AG04450 (cell line): ENCODE results near the gene RBM8A. TPM values are rescaled to one million over a fixed set of nuclear protein-coding genes. Genes with fewer than 3 reads are reported as not detected.

Source experiments
- CTCF ChIA-PET: fragments of 300-600, 350-600 bp; formaldehyde crosslinking; extraction: SDS; loops from one replicate; lab custom pipeline; 2022; ENCODE audit warnings: antibody characterized with exemption, inconsistent platforms; lab: Charles Lee
- POLR2A ChIA-PET: fragments of 350-600 bp; formaldehyde crosslinking; extraction: SDS; loops from one replicate; lab custom pipeline; 2021; ENCODE audit warnings: antibody characterized with exemption, inconsistent platforms; lab: Yijun Ruan, JAX
- DNase-seq: peaks from one replicate; pipeline ENCODE4 v3.0.0-alpha.2; 2011; ENCODE audit warnings: low read depth, low spot score
- H3K27ac ChIP-seq: one replicate; pipeline ENCODE4 v1.5.1; 2012; ENCODE audit warnings: low read depth, low read length, control low read depth
- H3K27me3 ChIP-seq: one replicate; pipeline ENCODE4 v1.6.0; 2012; ENCODE audit warnings: low read length; ENCODE audit not compliant: control insufficient read depth, insufficient read depth
- H3K4me3 ChIP-seq: 2 replicates; pipeline ENCODE4 v1.5.1; 2011; ENCODE audit warnings: mild to moderate bottlenecking, low read depth, low read length, control low read depth
- H3K9me3 ChIP-seq: 2 replicates; pipeline ENCODE4 v1.5.1; 2012; ENCODE audit warnings: low read length; ENCODE audit not compliant: control insufficient read depth, insufficient read depth
- CTCF ChIP-seq: IDR thresholded peaks from 2 replicates; pipeline ENCODE4 v1.5.1; 2011; ENCODE audit warnings: low read depth, low read length, control low read depth, inconsistent platforms
- polyA plus RNA-seq: library from polyadenylated mRNA; depleted of rRNA; stranded (reverse); fragments of >200 nt; gene quantifications from 2 replicates; pipeline ENCODE4 v1.2.3, GENCODE V29; 2011

The RBM8A gene
- polyA plus RNA-seq, 1 experiment: 158 TPM

- peak overlapping the region; percentile 79 for H3K4me3 ChIP-seq
- peak overlapping the region; percentile 89 for H3K27ac ChIP-seq
- DNase-seq: no peak
- TF ChIP-seq CTCF: no peak
- CTCF ChIA-PET: interaction anchor here (1.2 to 4.0 kb wide), 6 partner anchors 15 to 118 kb away, joined by 4 to 37 read pairs (median 5); partner anchors contain the start of genes NUDT17 and RBM8A
- no peaks in the 10 kb centered on the region for H3K27me3 ChIP-seq
- peaks cover 7% of the 10 kb centered on the region for H3K9me3 ChIP-seq
- POLR2A ChIA-PET: interaction anchor here (1.0 to 3.5 kb wide), 10 partner anchors 16 to 118 kb away, joined by 3 to 21 read pairs (median 10); partner anchors contain the start of genes NUDT17, PEX11B, PIAS3 and RBM8A
Measured at GRCh38 chr1:145963265-145964019, 36.2 kb upstream of the RBM8A start.

GRCh38 chr1:145962157-145963102 lies 35.1 kb upstream of the RBM8A start:
- H3K9me3 ChIP-seq: peaks cover 5% of the 10 kb centered on the region
- no peak for TF ChIP-seq CTCF
- DNase-seq: no peak
- H3K4me3 ChIP-seq: peak overlapping the region; percentile 72
- peak overlapping the region; percentile 78 for H3K27ac ChIP-seq
- ChIA-PET CTCF (interaction anchor here (1.4 to 3.0 kb wide), 3 partner anchors 15 to 117 kb away, joined by 5 to 15 read pairs (median 7); partner anchors contain the start of gene NUDT17), POLR2A (interaction anchor here (0.6 to 3.5 kb wide), 5 partner anchors 36 to 117 kb away, joined by 3 to 15 read pairs (median 9); partner anchors contain the start of genes NUDT17 and PIAS3)
- no peaks in the 10 kb centered on the region for H3K27me3 ChIP-seq

GRCh38 chr1:145961425-145962156 lies 34.3 kb upstream of the RBM8A start:
- TF ChIP-seq CTCF: no peak
- ChIA-PET CTCF (interaction anchor here (2.0 kb wide), 1 partner anchor 16 kb away, joined by 7 read pairs; no protein-coding TSS in a partner anchor), POLR2A (interaction anchor here (1.9 to 3.5 kb wide), 2 partner anchors 70 to 102 kb away, joined by 10 to 15 read pairs; partner anchors contain the start of gene PIAS3)
- Histone ChIP-seq H3K27me3 (no peaks in the 10 kb centered on the region), H3K9me3 (no peaks in the 10 kb centered on the region; the same call in 1 of the 2 replicates), H3K4me3 (peak overlapping the region; percentile 72), H3K27ac (peak overlapping the region; percentile 78)
- no peak for DNase-seq

GRCh38 chr1:145961109-145961424 lies 33.8 kb upstream of the RBM8A start:
- POLR2A ChIA-PET: no interaction called here

More at GRCh38 chr1:145961109-145961424, 33.8 kb upstream of the RBM8A start:
- Histone ChIP-seq H3K4me3 (peak overlapping the region; percentile 72), H3K27ac (peak overlapping the region; percentile 25), H3K9me3 (no peaks in the 10 kb centered on the region; the same call in 1 of the 2 replicates), H3K27me3 (no peaks in the 10 kb centered on the region)
- CTCF ChIA-PET: interaction anchor here (2.0 kb wide), 1 partner anchor 16 kb away, joined by 7 read pairs; no protein-coding TSS in a partner anchor
- no peak for TF ChIP-seq CTCF
- no peak for DNase-seq
